AG09309 (cell line): ENCODE data around the gene SYNCRIP.
"Not testable (repeated sequence)": the region's sequence is repeated elsewhere in the genome, so short reads cannot be mapped to it uniquely, and the experiment has no call there.

Experiments used
- DNase-seq: peaks from one replicate; pipeline ENCODE4 v3.0.0-alpha.2; 2010; ENCODE audit warnings: low read depth
- H3K4me3 ChIP-seq: 2 replicates; pipeline ENCODE4 v1.5.1; 2011; ENCODE audit warnings: mild to moderate bottlenecking, low read depth, low read length, moderate library complexity; ENCODE audit not compliant: control insufficient read depth
- CTCF ChIP-seq: IDR thresholded peaks from 2 replicates; pipeline ENCODE4 v1.5.1; 2011; ENCODE audit warnings: mild to moderate bottlenecking, low read depth, low read length, inconsistent platforms; ENCODE audit not compliant: insufficient read depth, control insufficient read depth; ENCODE audit errors: missing control alignments

The SYNCRIP gene

GRCh38 chr6:85642774-85643536, at the start of gene SYNCRIP:
SYNCRIP (minus strand) TSS chr6:85642886; CDS start chr6:85641439, 1,447 bp downstream.
- H3K4me3 ChIP-seq, result peak within 1 kb of the TSS; percentile 92
- peak; percentile 93 for DNase-seq
- no peak for TF ChIP-seq CTCF

GRCh38 chr6:85691478-85691877, 48.8 kb upstream of the SYNCRIP start:
- no peak overlapping the region for H3K4me3 ChIP-seq
- DNase-seq, result no peak
- no peak for TF ChIP-seq CTCF

- no peak for TF ChIP-seq CTCF
Observed at GRCh38 chr6:85690071-85690470, 47.4 kb upstream of the SYNCRIP start.

GRCh38 chr6:85685713-85686112, 43.0 kb upstream of the SYNCRIP start:
- no peak for DNase-seq
- no peak for TF ChIP-seq CTCF
- H3K4me3 ChIP-seq, result no peak overlapping the region

More at GRCh38 chr6:85690071-85690470, 47.4 kb upstream of the SYNCRIP start:
- no peak for DNase-seq
- H3K4me3 ChIP-seq, result no peak overlapping the region

GRCh38 chr6:85684809-85685171, 42.1 kb upstream of the SYNCRIP start:
- no peak for DNase-seq
- TF ChIP-seq CTCF, result no peak
- H3K4me3 ChIP-seq, result no peak overlapping the region

- TF ChIP-seq CTCF, result no peak
Observed at GRCh38 chr6:85684133-85684808, 41.6 kb upstream of the SYNCRIP start.

GRCh38 chr6:85681899-85682298, 39.2 kb upstream of the SYNCRIP start:
- H3K4me3 ChIP-seq, DNase-seq: not testable (repeated sequence)

More at GRCh38 chr6:85684133-85684808, 41.6 kb upstream of the SYNCRIP start:
- DNase-seq, result no peak
- no peak overlapping the region for H3K4me3 ChIP-seq
